ENCODE results near the gene MEP1A. TPM values are rescaled to one million over a fixed set of nuclear protein-coding genes. Genes with fewer than 3 reads are reported as not detected.

Gene MEP1A
- total and polyA plus RNA-seq, 9 of the 15 experiments (the other 6 are each of a cell fraction or from before 2014, with no cell fraction given) = not detected

Other genes starting within 250 kb of the MEP1A start
- gene CYP39A1, start 140.6 kb upstream of the MEP1A start, total RNA-seq (2014; rRNA removed) = not detected in 2 replicates
- not detected in 2 replicates for gene CYP39A1, start 140.6 kb upstream of the MEP1A start, total RNA-seq (2014; rRNA removed; fragmentation: Illumina TruSeq; extraction: Trizol)
- gene CYP39A1, start 140.6 kb upstream of the MEP1A start, total RNA-seq (2015; rRNA removed; fragmentation: Illumina TruSeq; extraction: Trizol) = not detected in 2 replicates
- not detected in 2 replicates for gene CYP39A1, start 140.6 kb upstream of the MEP1A start, total RNA-seq (2021)
- not detected in 2 replicates for gene CYP39A1, start 140.6 kb upstream of the MEP1A start, polyA plus RNA-seq (2011; rRNA removed)
- gene CYP39A1, start 140.6 kb upstream of the MEP1A start, polyA plus RNA-seq (2014; fragmentation: Illumina TruSeq; extraction: Trizol) = not detected in 2 replicates
- gene CYP39A1, start 140.6 kb upstream of the MEP1A start, polyA plus RNA-seq (2014; fragmentation: Nextera tagmentation; extraction: Ambion mirVana) = not detected
- gene CYP39A1, start 140.6 kb upstream of the MEP1A start, polyA plus RNA-seq (2014; rRNA removed) = not detected in 2 replicates
- not detected in 2 replicates for gene SLC25A27, start 140.4 kb upstream of the MEP1A start, total RNA-seq (2014; rRNA removed)
- gene SLC25A27, start 140.4 kb upstream of the MEP1A start, total RNA-seq (2014; rRNA removed; fragmentation: Illumina TruSeq; extraction: Trizol) = not detected in 2 replicates
- not detected in 2 replicates for gene SLC25A27, start 140.4 kb upstream of the MEP1A start, total RNA-seq (2015; rRNA removed; fragmentation: Illumina TruSeq; extraction: Trizol)
- not detected in 2 replicates for gene SLC25A27, start 140.4 kb upstream of the MEP1A start, total RNA-seq (2021)
- gene SLC25A27, start 140.4 kb upstream of the MEP1A start, polyA plus RNA-seq (2011; rRNA removed) = not detected in 2 replicates
- not detected in 2 replicates for gene SLC25A27, start 140.4 kb upstream of the MEP1A start, polyA plus RNA-seq (2014; fragmentation: Illumina TruSeq; extraction: Trizol)
- gene SLC25A27, start 140.4 kb upstream of the MEP1A start, polyA plus RNA-seq (2014; fragmentation: Nextera tagmentation; extraction: Ambion mirVana) = not detected
- 0.69 TPM in 1 of 2 replicates, not detected in the other for gene SLC25A27, start 140.4 kb upstream of the MEP1A start, polyA plus RNA-seq (2014; rRNA removed)
- under 0.01 and 0.04 TPM in 2 replicates for gene TDRD6, start 105.5 kb upstream of the MEP1A start, total RNA-seq (2014; rRNA removed)
- 0.10 and 0.15 TPM in 2 replicates for gene TDRD6, start 105.5 kb upstream of the MEP1A start, total RNA-seq (2014; rRNA removed; fragmentation: Illumina TruSeq; extraction: Trizol)
- gene TDRD6, start 105.5 kb upstream of the MEP1A start, total RNA-seq (2015; rRNA removed; fragmentation: Illumina TruSeq; extraction: Trizol) = 0.14 and 0.19 TPM in 2 replicates
- 0.11 and 0.22 TPM in 2 replicates for gene TDRD6, start 105.5 kb upstream of the MEP1A start, total RNA-seq (2021)
- 0.01 and 0.21 TPM in 2 replicates for gene TDRD6, start 105.5 kb upstream of the MEP1A start, polyA plus RNA-seq (2011; rRNA removed)
- 0.03 and 0.13 TPM in 2 replicates for gene TDRD6, start 105.5 kb upstream of the MEP1A start, polyA plus RNA-seq (2014; fragmentation: Illumina TruSeq; extraction: Trizol)
- under 1 TPM in 1 of 2 experiments, not detected in 1; 0.04 TPM for gene TDRD6, start 105.5 kb upstream of the MEP1A start, polyA plus RNA-seq (2014; fragmentation: Nextera tagmentation; extraction: Ambion mirVana)
- 0.53 TPM in 1 of 2 replicates, not detected in the other for gene TDRD6, start 105.5 kb upstream of the MEP1A start, polyA plus RNA-seq (2014; rRNA removed)
- gene PLA2G7, start 58.0 kb upstream of the MEP1A start, total RNA-seq (2014; rRNA removed) = not detected in 2 replicates
- gene PLA2G7, start 58.0 kb upstream of the MEP1A start, total RNA-seq (2014; rRNA removed; fragmentation: Illumina TruSeq; extraction: Trizol) = not detected in 2 replicates
- not detected in 2 replicates for gene PLA2G7, start 58.0 kb upstream of the MEP1A start, total RNA-seq (2015; rRNA removed; fragmentation: Illumina TruSeq; extraction: Trizol)
- gene PLA2G7, start 58.0 kb upstream of the MEP1A start, total RNA-seq (2021) = not detected in 2 replicates
- not detected in 2 replicates for gene PLA2G7, start 58.0 kb upstream of the MEP1A start, polyA plus RNA-seq (2011; rRNA removed)
- not detected in 2 replicates for gene PLA2G7, start 58.0 kb upstream of the MEP1A start, polyA plus RNA-seq (2014; fragmentation: Illumina TruSeq; extraction: Trizol)
- not detected for gene PLA2G7, start 58.0 kb upstream of the MEP1A start, polyA plus RNA-seq (2014; fragmentation: Nextera tagmentation; extraction: Ambion mirVana)
- not detected in 2 replicates for gene PLA2G7, start 58.0 kb upstream of the MEP1A start, polyA plus RNA-seq (2014; rRNA removed)
- not detected in 2 replicates for gene ANKRD66, start 46.5 kb upstream of the MEP1A start, total RNA-seq (2014; rRNA removed)
- gene ANKRD66, start 46.5 kb upstream of the MEP1A start, total RNA-seq (2014; rRNA removed; fragmentation: Illumina TruSeq; extraction: Trizol) = not detected in 2 replicates
- gene ANKRD66, start 46.5 kb upstream of the MEP1A start, total RNA-seq (2015; rRNA removed; fragmentation: Illumina TruSeq; extraction: Trizol) = not detected in 2 replicates
- not detected in 2 replicates for gene ANKRD66, start 46.5 kb upstream of the MEP1A start, total RNA-seq (2021)
- not detected in 2 replicates for gene ANKRD66, start 46.5 kb upstream of the MEP1A start, polyA plus RNA-seq (2011; rRNA removed)
- not detected in 2 replicates for gene ANKRD66, start 46.5 kb upstream of the MEP1A start, polyA plus RNA-seq (2014; fragmentation: Illumina TruSeq; extraction: Trizol)
- not detected for gene ANKRD66, start 46.5 kb upstream of the MEP1A start, polyA plus RNA-seq (2014; fragmentation: Nextera tagmentation; extraction: Ambion mirVana)
- gene ANKRD66, start 46.5 kb upstream of the MEP1A start, polyA plus RNA-seq (2014; rRNA removed) = not detected in 2 replicates
- gene ADGRF5, start 128.5 kb downstream of the MEP1A start, total RNA-seq (2014; rRNA removed) = not detected in 2 replicates
- not detected in 2 replicates for gene ADGRF5, start 128.5 kb downstream of the MEP1A start, total RNA-seq (2014; rRNA removed; fragmentation: Illumina TruSeq; extraction: Trizol)
- not detected in 2 replicates for gene ADGRF5, start 128.5 kb downstream of the MEP1A start, total RNA-seq (2015; rRNA removed; fragmentation: Illumina TruSeq; extraction: Trizol)
- 0.07 and 0.22 TPM in 2 replicates for gene ADGRF5, start 128.5 kb downstream of the MEP1A start, total RNA-seq (2021)
- not detected in 2 replicates for gene ADGRF5, start 128.5 kb downstream of the MEP1A start, polyA plus RNA-seq (2011; rRNA removed)
- gene ADGRF5, start 128.5 kb downstream of the MEP1A start, polyA plus RNA-seq (2014; fragmentation: Illumina TruSeq; extraction: Trizol) = not detected in 2 replicates
- gene ADGRF5, start 128.5 kb downstream of the MEP1A start, polyA plus RNA-seq (2014; fragmentation: Nextera tagmentation; extraction: Ambion mirVana) = not detected
- not detected in 2 replicates for gene ADGRF5, start 128.5 kb downstream of the MEP1A start, polyA plus RNA-seq (2014; rRNA removed)
- gene ADGRF1, start 248.9 kb downstream of the MEP1A start, total RNA-seq (2014; rRNA removed) = not detected in 2 replicates
- not detected in 2 replicates for gene ADGRF1, start 248.9 kb downstream of the MEP1A start, total RNA-seq (2014; rRNA removed; fragmentation: Illumina TruSeq; extraction: Trizol)
- not detected in 2 replicates for gene ADGRF1, start 248.9 kb downstream of the MEP1A start, total RNA-seq (2015; rRNA removed; fragmentation: Illumina TruSeq; extraction: Trizol)
- gene ADGRF1, start 248.9 kb downstream of the MEP1A start, total RNA-seq (2021) = 0.22 TPM in 1 of 2 replicates, not detected in the other
- gene ADGRF1, start 248.9 kb downstream of the MEP1A start, polyA plus RNA-seq (2011; rRNA removed) = not detected in 2 replicates
- gene ADGRF1, start 248.9 kb downstream of the MEP1A start, polyA plus RNA-seq (2014; fragmentation: Illumina TruSeq; extraction: Trizol) = not detected in 2 replicates
- not detected for gene ADGRF1, start 248.9 kb downstream of the MEP1A start, polyA plus RNA-seq (2014; fragmentation: Nextera tagmentation; extraction: Ambion mirVana)
- not detected in 2 replicates for gene ADGRF1, start 248.9 kb downstream of the MEP1A start, polyA plus RNA-seq (2014; rRNA removed)

Data from K562 (cell line).